IPS DF 6.9 (cell line): Measurements from ENCODE around the gene CEP85L.

Source experiments
- DNase-seq: peaks from one replicate; pipeline ENCODE4 v3.0.0-alpha.2; 2013; ENCODE audit warnings: low read depth, low spot score
- H3K27ac ChIP-seq: one replicate; pipeline ENCODE4 v1.5.1; 2013; ENCODE audit warnings: low read length, control low read depth
- H3K27me3 ChIP-seq: 2 replicates; pipeline ENCODE4 v1.6.1; 2013; ENCODE audit warnings: mild to moderate bottlenecking, low read length; ENCODE audit not compliant: control insufficient read depth, insufficient read depth
- H3K36me3 ChIP-seq: 2 replicates; pipeline ENCODE4 v1.6.1; 2013; ENCODE audit warnings: low read length; ENCODE audit not compliant: control insufficient read depth, insufficient read depth
- H3K4me1 ChIP-seq: 2 replicates; pipeline ENCODE4 v1.6.1; 2013; ENCODE audit warnings: low read length; ENCODE audit not compliant: control insufficient read depth, insufficient read depth
- H3K4me3 ChIP-seq: 2 replicates; pipeline ENCODE4 v1.5.1; 2013; ENCODE audit warnings: mild to moderate bottlenecking, low read length
- H3K9me3 ChIP-seq: 2 replicates; pipeline ENCODE4 v1.6.1; 2013; ENCODE audit warnings: low read length, inconsistent platforms; ENCODE audit not compliant: control insufficient read depth, insufficient read depth
- WGBS: extraction: QIAGEN DNeasy Blood & Tissue Kit; methylation state at CpG from one replicate; pipeline ENCODE4 v1.1.7; 2013; ENCODE audit warnings: mixed read lengths, missing lambda C conversion rate; ENCODE audit not compliant: insufficient read length, insufficient coverage; 5-methylcytosine and 5-hydroxymethylcytosine counted together

Gene CEP85L

GRCh38 chr6:118537574-118537973, 113.8 kb downstream of the CEP85L start:
- WGBS, result no CpG with 5 or more reads among the region's 2 CpGs
- Histone ChIP-seq H3K9me3 (no peaks in the 10 kb centered on the region), H3K4me3 (no peak overlapping the region), H3K27me3 (no peaks in the 10 kb centered on the region), H3K4me1 (no peaks in the 10 kb centered on the region), H3K27ac (no peak overlapping the region), H3K36me3 (no peaks in the 10 kb centered on the region)
- DNase-seq, result no peak

GRCh38 chr6:118536478-118536877, 114.9 kb downstream of the CEP85L start:
- Histone ChIP-seq H3K9me3 (no peaks in the 10 kb centered on the region), H3K27ac (no peak overlapping the region), H3K27me3 (no peaks in the 10 kb centered on the region), H3K4me1 (no peaks in the 10 kb centered on the region), H3K4me3 (no peak overlapping the region), H3K36me3 (no peaks in the 10 kb centered on the region)
- no CpG with 5 or more reads among the region's 2 CpGs for WGBS
- DNase-seq, result no peak

- no peak for DNase-seq
- Histone ChIP-seq H3K36me3 (no peaks in the 10 kb centered on the region), H3K9me3 (no peaks in the 10 kb centered on the region), H3K27me3 (no peaks in the 10 kb centered on the region), H3K27ac (no peak overlapping the region), H3K4me1 (no peaks in the 10 kb centered on the region), H3K4me3 (no peak overlapping the region)
- no CpG with 5 or more reads among the region's 6 CpGs for WGBS
These were observed 116.1 kb downstream of the CEP85L start for GRCh38 chr6:118535176-118535844.

- Histone ChIP-seq H3K4me3 (no peak overlapping the region), H3K4me1 (no peaks in the 10 kb centered on the region), H3K27me3 (no peaks in the 10 kb centered on the region), H3K36me3 (no peaks in the 10 kb centered on the region), H3K27ac (no peak overlapping the region), H3K9me3 (no peaks in the 10 kb centered on the region)
- DNase-seq, result no peak
- WGBS, result no CpG with 5 or more reads among the region's 2 CpGs
These were observed 120.4 kb downstream of the CEP85L start for GRCh38 chr6:118530942-118531341.

GRCh38 chr6:118529756-118530155, 121.6 kb downstream of the CEP85L start:
- no peaks in the 10 kb centered on the region for H3K36me3 ChIP-seq
- no peaks in the 10 kb centered on the region for H3K9me3 ChIP-seq
- no peak overlapping the region for H3K27ac ChIP-seq
- WGBS, result no CpG with 5 or more reads among the region's 2 CpGs
- H3K4me3 ChIP-seq, result no peak overlapping the region
- DNase-seq, result no peak
- H3K27me3 ChIP-seq, result no peaks in the 10 kb centered on the region
- no peaks in the 10 kb centered on the region for H3K4me1 ChIP-seq

GRCh38 chr6:118528129-118528528, 123.3 kb downstream of the CEP85L start:
- no peaks in the 10 kb centered on the region for H3K36me3 ChIP-seq
- H3K4me3 ChIP-seq, result no peak overlapping the region
- WGBS, result no CpG with 5 or more reads among the region's 1 CpG
- DNase-seq, result no peak
- H3K27me3 ChIP-seq, result no peaks in the 10 kb centered on the region
- H3K9me3 ChIP-seq, result no peaks in the 10 kb centered on the region
- H3K27ac ChIP-seq, result no peak overlapping the region
- 0 out of 2 replicates have a peak, but pooled peaks cover 2% of the 10 kb centered on the region for H3K4me1 ChIP-seq

GRCh38 chr6:118525913-118526780, 125.2 kb downstream of the CEP85L start:
- WGBS, result 100% methylated on average over 1 of the region's 4 CpGs
- H3K4me3 ChIP-seq, result no peak overlapping the region
- no peaks in the 10 kb centered on the region for H3K36me3 ChIP-seq
- no peak overlapping the region for H3K27ac ChIP-seq
- no peak for DNase-seq
- no peaks in the 10 kb centered on the region for H3K9me3 ChIP-seq
- 0 out of 2 replicates have a peak, but pooled peaks cover 2% of the 10 kb centered on the region for H3K4me1 ChIP-seq
- H3K27me3 ChIP-seq, result no peaks in the 10 kb centered on the region

GRCh38 chr6:118524686-118525085, 126.7 kb downstream of the CEP85L start:
- DNase-seq, result no peak
- no peaks in the 10 kb centered on the region for H3K36me3 ChIP-seq
- no peak overlapping the region for H3K27ac ChIP-seq
- H3K9me3 ChIP-seq, result no peaks in the 10 kb centered on the region
- H3K27me3 ChIP-seq, result no peaks in the 10 kb centered on the region
- no peak overlapping the region for H3K4me3 ChIP-seq
- WGBS, result no CpG with 5 or more reads among the region's 2 CpGs
- 0 out of 2 replicates have a peak, but pooled peaks cover 2% of the 10 kb centered on the region for H3K4me1 ChIP-seq

GRCh38 chr6:118523216-118523615, 128.2 kb downstream of the CEP85L start:
- no peak for DNase-seq
- H3K27ac ChIP-seq, result no peak overlapping the region
- WGBS, result no CpG with 5 or more reads among the region's 5 CpGs
- no peak overlapping the region for H3K4me3 ChIP-seq
- H3K9me3 ChIP-seq, result no peaks in the 10 kb centered on the region
- no peaks in the 10 kb centered on the region for H3K27me3 ChIP-seq
- H3K36me3 ChIP-seq, result no peaks in the 10 kb centered on the region
- H3K4me1 ChIP-seq, result 0 out of 2 replicates have a peak, but pooled peaks cover 2% of the 10 kb centered on the region

- Histone ChIP-seq H3K4me3 (no peak overlapping the region), H3K4me1 (0 out of 2 replicates have a peak, but pooled peaks cover 2% of the 10 kb centered on the region), H3K27me3 (no peaks in the 10 kb centered on the region), H3K27ac (no peak overlapping the region), H3K36me3 (no peaks in the 10 kb centered on the region), H3K9me3 (no peaks in the 10 kb centered on the region)
- no CpG with 5 or more reads among the region's 4 CpGs for WGBS
- DNase-seq, result no peak
These were observed 129.0 kb downstream of the CEP85L start for GRCh38 chr6:118522422-118522821.
